MG63 (cell line): ENCODE measurements around the gene NAV2. TPM values are rescaled to one million over a fixed set of nuclear protein-coding genes. Genes with fewer than 3 reads are reported as not detected.

Experiments used
- DNase-seq: peaks from one replicate; pipeline ENCODE4 v3.0.0-alpha.2; 2020
- H3K27me3 ChIP-seq: fragments of 250-450 bp; sonication (Bioruptor Pico); 2 replicates; pipeline ENCODE4 v1.5.1; 2020; ENCODE audit warnings: mild to moderate bottlenecking, moderate library complexity
- H3K36me3 ChIP-seq: fragments of 250-450 bp; sonication (Bioruptor Pico); 2 replicates; pipeline ENCODE4 v1.5.1; 2020; ENCODE audit warnings: mild to moderate bottlenecking, moderate library complexity
- H3K4me3 ChIP-seq: fragments of 250-450 bp; sonication (Bioruptor Pico); 2 replicates; pipeline ENCODE4 v1.5.1; 2020; ENCODE audit warnings: mild to moderate bottlenecking, moderate library complexity
- H3K9me3 ChIP-seq: fragments of 250-450 bp; sonication (Bioruptor Pico); 2 replicates; pipeline ENCODE4 v1.5.1; 2020; ENCODE audit warnings: mild to moderate bottlenecking, moderate library complexity
- total RNA-seq: library from RNA; depleted of rRNA; stranded (reverse); fragments of >200 nt; shearing (Covaris generic); gene quantifications from 2 replicates; pipeline ENCODE4 v1.2.3, GENCODE V29; 2014; ENCODE audit warnings: low replicate concordance

NAV2 gene
- total RNA-seq, 1 experiment from 2014 or later = 3.7 TPM

DNA sequence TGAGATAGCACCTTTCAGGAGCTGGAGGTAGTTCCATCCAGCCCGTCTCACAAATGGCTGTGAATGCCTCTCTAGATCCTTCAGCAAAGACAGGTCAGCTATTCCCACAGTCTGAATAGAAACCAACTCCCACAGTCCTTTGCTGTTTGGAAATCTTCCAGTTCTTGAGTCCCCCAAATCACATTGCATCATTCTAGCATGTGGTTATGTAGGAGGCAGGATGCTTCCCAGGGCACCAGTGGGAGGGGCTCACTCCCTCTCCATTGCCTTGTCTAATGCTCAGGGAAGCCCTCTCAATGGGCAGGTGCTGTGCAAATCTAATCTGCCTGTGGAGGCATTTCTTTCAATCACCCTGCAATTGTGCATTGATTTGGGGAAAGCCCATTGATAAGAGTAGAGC, 14.6 kb downstream of the NAV2 start:
- no peak overlapping the region for H3K4me3 ChIP-seq
- H3K27me3 ChIP-seq = no peaks in the 10 kb centered on the region
- peaks cover 86% of the 10 kb centered on the region for H3K36me3 ChIP-seq
- DNase-seq = no peak
- H3K9me3 ChIP-seq = no peaks in the 10 kb centered on the region

DNA sequence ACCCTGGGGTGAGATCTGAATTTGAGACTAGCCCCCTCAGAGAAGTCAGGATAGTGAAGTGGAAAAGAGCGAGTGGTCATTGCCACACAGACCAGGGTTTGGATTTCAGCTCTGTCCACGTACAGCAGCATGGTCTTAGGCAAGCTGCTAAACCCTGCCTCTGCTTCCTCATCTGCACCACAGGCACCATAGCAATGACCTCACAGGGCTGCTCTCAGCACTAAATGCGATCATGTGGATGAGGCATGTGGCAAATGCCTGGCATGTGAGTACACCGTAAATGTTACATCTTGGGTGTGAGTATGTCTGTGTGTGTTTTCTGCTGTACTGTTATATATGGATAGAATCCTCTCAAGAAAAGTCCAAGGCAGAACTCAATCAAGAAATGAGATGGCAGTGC, 15.8 kb downstream of the NAV2 start:
- peak; percentile 28 for DNase-seq
- no peak overlapping the region for H3K4me3 ChIP-seq
- H3K9me3 ChIP-seq = no peaks in the 10 kb centered on the region
- H3K36me3 ChIP-seq = peaks cover 78% of the 10 kb centered on the region
- H3K27me3 ChIP-seq = no peaks in the 10 kb centered on the region

DNA sequence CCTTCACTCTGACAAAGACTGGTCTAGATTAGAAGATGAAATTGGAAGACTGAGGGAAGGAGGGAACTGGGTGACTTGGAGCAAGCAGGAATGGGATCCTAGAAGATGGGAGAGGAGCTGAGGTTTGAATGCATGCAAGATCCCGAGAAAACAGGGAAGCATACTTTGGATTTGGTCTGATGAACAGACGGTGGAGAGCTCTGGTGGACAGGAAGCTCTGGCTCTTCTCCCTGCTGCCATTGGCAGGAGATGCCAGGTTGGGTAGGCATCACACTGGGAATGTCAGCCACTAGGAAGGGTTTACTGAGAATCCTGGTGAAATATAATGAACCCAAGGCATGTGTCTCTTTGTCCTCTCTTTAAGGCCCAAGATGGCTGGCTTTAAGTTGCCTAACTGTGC, 16.5 kb downstream of the NAV2 start:
- H3K4me3 ChIP-seq = no peak overlapping the region
- H3K27me3 ChIP-seq = no peaks in the 10 kb centered on the region
- no peak for DNase-seq
- peaks cover 73% of the 10 kb centered on the region for H3K36me3 ChIP-seq
- no peaks in the 10 kb centered on the region for H3K9me3 ChIP-seq

DNA sequence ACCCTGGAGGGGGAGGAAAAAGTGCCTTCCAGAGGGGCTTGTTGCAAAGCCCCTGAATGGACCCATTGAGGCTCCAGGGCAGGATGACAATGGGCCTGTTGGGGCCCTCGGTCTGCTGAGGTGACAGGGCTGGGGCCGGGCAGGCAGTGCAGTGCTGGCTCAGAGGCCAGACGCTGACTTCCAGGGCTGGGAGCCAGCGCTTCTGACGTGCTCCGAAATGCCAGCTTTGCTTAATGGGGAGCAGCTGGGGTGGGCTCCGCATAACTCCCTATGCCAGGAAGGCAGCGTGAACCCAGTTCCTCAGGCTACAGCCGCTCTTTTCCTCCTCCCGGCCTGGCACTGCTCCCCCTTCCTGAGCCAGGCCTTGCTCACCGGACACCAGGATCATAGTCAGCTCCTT, 17.7 kb downstream of the NAV2 start:
- Histone ChIP-seq H3K36me3 (peaks cover 70% of the 10 kb centered on the region), H3K27me3 (no peaks in the 10 kb centered on the region), H3K4me3 (no peak overlapping the region), H3K9me3 (no peaks in the 10 kb centered on the region)
- peak; percentile 36 for DNase-seq

DNA sequence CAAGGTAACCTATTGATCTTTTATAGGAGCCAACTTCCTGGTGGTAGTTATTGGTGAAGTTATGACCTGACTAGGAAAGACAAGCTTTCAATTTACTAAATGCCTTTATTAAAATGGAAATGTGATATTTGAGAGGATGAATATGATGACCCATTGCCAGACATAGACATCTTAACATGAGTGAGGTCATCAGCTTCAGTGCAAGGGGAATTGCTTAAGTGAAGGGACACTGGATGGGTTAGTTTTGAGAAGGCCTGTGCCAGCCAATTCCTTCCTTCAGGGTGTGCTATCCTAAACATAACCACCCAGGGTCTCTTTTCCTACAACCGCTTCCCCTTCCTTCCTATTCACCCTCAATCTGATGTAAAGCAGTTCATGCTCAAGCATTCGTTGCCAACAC, 21.5 kb downstream of the NAV2 start:
- Histone ChIP-seq H3K4me3 (no peak overlapping the region), H3K36me3 (peaks cover 68% of the 10 kb centered on the region), H3K27me3 (no peaks in the 10 kb centered on the region), H3K9me3 (no peaks in the 10 kb centered on the region)
- no peak for DNase-seq

DNA sequence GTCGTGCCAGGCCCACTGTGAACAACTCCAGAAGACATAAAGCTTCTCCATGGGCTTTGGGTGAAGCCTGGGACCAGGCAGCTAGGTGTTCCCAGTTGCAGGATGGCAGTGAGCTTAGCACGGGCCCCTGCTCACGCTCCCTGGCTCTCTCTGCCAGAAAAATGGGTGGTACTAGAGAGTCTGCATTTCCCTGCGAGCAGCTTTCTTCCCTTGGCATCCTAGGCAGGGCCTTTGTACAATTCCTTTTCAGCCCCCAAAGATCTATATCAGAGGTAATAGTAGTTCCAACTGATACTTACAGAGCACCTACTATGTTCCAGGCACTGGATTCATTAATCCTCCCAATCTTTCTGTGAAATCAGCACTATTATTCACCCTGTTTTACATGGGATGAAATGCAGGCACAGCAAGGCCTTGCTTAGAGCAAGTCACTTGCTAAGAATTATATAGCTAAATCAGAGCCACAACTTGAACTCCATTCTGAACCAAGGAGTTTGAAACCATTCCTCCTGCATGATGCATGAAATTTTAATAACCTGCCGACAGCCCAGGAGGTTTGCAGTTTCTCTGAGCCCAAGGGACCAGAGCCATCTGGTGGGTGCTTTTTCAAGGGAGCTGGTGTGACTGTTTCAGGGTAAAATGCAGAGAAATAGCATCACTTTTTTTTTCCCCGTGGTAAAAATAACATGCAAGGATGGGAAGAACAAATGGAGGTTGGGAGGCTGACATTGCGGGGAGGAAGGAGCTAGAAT, 22.7 kb downstream of the NAV2 start:
- Histone ChIP-seq H3K9me3 (no peaks in the 10 kb centered on the region), H3K4me3 (no peak overlapping the region), H3K36me3 (peaks cover 61% of the 10 kb centered on the region), H3K27me3 (no peaks in the 10 kb centered on the region)
- no peak for DNase-seq

DNA sequence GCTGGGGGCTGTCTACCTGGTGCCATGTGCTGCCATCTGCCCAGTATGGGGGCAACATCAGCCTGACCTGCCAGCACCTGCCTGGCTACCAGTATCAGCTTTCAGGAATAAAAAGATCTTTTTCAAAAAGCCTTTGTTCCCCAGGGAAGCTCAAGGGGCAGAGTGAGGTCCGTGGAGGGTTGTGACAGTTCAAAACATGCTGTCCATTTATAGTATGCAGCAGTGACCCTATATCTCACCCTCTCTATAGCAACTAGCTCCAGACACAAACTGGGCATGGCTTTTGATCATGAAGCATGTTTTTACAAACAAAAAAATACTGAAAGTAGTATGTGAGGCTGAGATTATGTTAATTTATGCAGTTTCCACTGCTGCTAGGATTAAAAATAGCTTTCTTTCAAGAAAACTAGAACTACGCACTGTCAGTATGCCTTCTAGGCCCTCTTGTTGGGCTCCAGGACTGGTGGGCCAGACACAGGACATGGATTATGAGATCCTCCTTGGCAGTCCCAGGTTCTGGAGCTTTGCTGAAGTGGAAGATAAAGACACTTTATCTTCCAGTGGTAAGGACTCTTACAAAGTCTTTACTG, 23.4 kb downstream of the NAV2 start:
- Histone ChIP-seq H3K27me3 (no peaks in the 10 kb centered on the region), H3K4me3 (no peak overlapping the region), H3K36me3 (peaks cover 64% of the 10 kb centered on the region), H3K9me3 (no peaks in the 10 kb centered on the region)
- no peak for DNase-seq

DNA sequence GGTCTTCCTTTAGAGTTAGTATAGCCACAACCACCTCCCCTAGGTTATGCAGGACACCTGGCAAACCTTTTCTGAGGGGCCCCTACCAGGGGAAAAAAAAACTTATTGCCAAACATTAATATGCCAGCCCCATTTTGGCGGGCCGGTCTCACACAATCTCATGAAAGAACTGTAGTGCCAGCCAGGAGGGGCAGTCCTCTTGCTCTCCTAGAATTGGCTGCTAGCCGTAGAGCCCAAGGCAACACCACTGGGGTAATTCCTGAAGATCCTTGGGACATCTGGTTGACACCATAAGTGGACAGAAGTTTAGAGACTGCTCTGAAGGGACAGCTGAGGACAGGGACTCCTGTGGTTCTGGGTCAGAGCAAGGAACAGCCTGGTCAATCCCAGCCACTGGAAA, 24.2 kb downstream of the NAV2 start:
- Histone ChIP-seq H3K27me3 (no peaks in the 10 kb centered on the region), H3K9me3 (no peaks in the 10 kb centered on the region), H3K36me3 (peaks cover 60% of the 10 kb centered on the region), H3K4me3 (no peak overlapping the region)
- no peak for DNase-seq

DNA sequence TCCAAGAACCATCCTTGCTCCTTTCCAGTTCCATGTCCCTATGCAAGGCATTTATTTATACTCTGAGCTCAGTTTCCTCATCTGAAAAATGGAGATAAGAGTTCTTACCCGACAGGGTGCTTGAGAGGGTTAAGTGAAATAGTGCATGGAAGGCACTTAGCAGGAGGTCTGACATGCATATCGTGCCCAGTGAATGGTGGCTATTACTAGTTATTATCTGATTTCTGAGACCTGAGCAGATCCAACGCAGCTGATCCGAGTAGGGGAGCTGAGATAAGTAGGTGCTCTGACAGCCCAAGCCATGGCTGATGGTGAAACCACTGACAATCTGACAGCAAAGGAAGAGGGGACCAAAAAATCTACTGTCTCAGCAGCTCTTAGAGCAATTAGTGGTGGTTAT, 24.9 kb downstream of the NAV2 start:
- DNase-seq = no peak
- no peaks in the 10 kb centered on the region for H3K9me3 ChIP-seq
- no peak overlapping the region for H3K4me3 ChIP-seq
- H3K27me3 ChIP-seq = no peaks in the 10 kb centered on the region
- peaks cover 62% of the 10 kb centered on the region for H3K36me3 ChIP-seq

DNA sequence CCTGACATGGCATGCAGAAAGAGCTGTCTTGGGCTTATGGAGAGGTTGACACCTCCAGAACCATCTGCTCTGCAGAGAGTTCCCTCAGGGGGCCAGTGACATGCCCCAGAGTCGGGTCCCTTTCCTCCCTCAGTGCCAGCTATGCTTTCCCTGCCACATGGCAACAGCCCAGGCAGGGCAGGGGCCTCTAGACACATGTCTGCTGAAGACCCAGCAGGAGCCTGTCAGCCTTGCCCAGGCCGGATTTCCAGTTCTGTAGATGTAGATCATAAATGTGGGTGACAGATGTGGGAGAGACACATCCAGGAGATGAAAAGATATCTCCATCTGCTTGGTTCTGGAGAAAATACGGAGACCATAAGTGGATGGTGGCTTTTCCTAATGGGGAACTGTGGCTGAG, 25.5 kb downstream of the NAV2 start:
- peaks cover 65% of the 10 kb centered on the region for H3K36me3 ChIP-seq

DNA sequence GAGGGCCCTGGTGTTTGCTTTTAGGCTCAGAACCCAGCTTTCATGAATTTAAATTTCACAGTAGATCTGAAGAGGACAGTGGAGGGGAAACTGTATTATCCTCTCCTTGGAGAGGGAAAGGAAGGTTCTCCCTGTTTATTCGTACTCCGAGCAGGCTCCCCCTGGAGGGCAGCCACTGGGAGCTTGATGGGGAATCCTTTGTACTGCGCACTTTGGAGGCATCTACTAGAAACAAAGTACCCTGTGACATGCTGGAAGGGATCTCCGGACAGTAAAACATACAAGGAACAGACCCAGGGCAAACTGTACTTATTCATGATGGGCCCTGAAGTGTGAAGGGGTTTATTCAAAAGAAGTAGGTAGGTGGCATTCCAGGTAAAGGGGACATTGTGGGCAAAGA, 27.2 kb downstream of the NAV2 start:
- Histone ChIP-seq H3K4me3 (no peak overlapping the region), H3K9me3 (no peaks in the 10 kb centered on the region), H3K27me3 (no peaks in the 10 kb centered on the region), H3K36me3 (peaks cover 73% of the 10 kb centered on the region)
- no peak for DNase-seq

More for the DNA sequence above, 25.5 kb downstream of the NAV2 start:
- DNase-seq = no peak
- no peaks in the 10 kb centered on the region for H3K9me3 ChIP-seq
- no peak overlapping the region for H3K4me3 ChIP-seq
- H3K27me3 ChIP-seq = no peaks in the 10 kb centered on the region

DNA sequence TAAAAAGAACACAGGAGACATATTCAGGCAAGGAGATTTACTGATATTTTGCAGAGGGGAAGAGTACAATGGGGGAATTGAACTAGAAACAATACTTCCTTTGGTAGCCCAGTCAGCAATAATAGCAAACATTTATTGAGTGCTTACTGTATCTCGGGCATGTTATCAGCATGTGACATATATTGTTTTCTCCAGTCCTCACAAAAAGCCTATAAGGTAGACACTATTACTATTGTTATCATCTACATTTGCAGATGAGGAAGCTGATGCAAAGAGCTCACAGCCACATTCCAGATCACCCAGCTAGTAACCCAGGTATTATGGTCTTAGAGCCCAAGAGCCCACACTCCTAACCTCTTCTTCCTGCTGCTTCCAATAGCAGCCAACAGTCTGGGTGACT, 27.9 kb downstream of the NAV2 start:
- DNase-seq = no peak
- H3K27me3 ChIP-seq = no peaks in the 10 kb centered on the region
- H3K4me3 ChIP-seq = no peak overlapping the region
- no peaks in the 10 kb centered on the region for H3K9me3 ChIP-seq
- peaks cover 74% of the 10 kb centered on the region for H3K36me3 ChIP-seq

DNA sequence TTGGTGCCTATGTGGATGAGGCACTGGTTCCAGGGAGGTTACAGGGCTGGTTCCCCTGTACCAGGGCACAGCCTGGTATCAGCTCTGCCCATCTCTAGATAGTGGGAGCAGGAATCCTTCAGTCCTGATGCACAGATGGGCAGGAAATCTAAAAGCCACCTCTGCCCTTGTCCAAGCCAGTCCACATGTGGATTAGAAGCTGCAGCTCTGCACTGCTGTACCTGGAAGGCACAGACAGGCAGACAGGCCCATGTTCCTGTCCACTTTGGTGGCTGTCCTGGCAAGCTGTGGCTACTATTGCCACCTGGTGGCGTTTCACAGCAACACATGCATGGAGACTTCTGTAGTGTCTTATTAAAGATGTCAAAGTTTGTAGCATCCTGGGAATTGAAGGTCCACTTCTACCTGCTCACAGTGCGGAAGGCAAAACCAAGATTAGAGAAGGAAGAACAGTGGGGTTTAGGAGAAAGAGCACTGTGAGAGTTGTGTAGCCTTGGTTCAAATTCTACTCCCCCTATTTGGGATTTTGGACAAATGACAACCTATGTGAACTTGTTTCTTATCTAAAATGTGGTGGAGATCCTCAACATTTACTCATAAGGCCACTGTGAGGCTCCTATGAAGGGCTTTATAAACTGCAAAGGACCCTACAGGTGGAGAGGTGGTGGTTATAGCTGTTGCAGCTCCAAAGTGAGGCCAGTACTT, 30.1 kb downstream of the NAV2 start:
- H3K36me3 ChIP-seq = peaks cover 69% of the 10 kb centered on the region
- no peaks in the 10 kb centered on the region for H3K9me3 ChIP-seq
- no peak for DNase-seq
- H3K4me3 ChIP-seq = no peak overlapping the region
- H3K27me3 ChIP-seq = no peaks in the 10 kb centered on the region

DNA sequence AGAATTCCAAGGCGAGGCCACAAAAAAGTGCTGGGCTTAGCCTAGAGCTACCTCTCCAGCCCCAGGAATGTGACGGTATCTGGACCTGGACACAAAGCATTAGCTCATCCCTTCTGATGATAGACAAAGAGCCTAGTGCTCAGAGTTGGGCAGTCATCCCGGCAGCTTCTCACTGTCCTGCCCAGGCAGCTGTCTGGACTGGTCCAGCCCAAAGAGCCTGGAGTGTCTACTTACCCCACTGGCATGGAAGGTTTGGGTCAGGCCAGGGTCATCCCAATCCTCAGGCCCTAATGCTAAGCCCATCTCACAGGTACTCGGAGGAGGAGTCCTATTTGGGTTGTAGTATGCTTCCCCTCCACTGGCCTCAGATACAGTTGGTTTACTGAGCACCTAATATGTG, 31.0 kb downstream of the NAV2 start:
- Histone ChIP-seq H3K36me3 (peaks cover 68% of the 10 kb centered on the region), H3K9me3 (no peaks in the 10 kb centered on the region), H3K27me3 (no peaks in the 10 kb centered on the region), H3K4me3 (no peak overlapping the region)
- DNase-seq = no peak

DNA sequence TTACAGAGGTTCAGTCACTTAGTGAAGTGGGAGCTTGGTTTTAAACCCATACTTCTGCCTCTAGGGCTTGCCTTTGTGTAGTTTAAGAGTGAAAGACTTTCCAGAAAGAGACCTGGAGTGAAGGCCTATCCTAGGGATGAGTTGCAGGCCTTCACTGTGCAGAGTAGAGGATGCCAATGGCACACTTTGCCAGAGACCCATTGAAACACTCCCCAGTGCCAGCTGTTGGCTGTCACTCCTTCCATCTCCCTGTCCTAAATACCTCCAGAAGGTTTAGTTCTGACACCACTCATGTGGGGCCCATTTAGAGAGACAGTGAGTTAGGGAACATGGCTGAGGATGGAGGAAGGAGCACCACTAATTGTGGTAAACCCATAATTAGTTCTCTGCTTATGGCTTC, 31.5 kb downstream of the NAV2 start:
- Histone ChIP-seq H3K36me3 (peaks cover 66% of the 10 kb centered on the region), H3K4me3 (no peak overlapping the region), H3K9me3 (no peaks in the 10 kb centered on the region), H3K27me3 (no peaks in the 10 kb centered on the region)
- DNase-seq = no peak

DNA sequence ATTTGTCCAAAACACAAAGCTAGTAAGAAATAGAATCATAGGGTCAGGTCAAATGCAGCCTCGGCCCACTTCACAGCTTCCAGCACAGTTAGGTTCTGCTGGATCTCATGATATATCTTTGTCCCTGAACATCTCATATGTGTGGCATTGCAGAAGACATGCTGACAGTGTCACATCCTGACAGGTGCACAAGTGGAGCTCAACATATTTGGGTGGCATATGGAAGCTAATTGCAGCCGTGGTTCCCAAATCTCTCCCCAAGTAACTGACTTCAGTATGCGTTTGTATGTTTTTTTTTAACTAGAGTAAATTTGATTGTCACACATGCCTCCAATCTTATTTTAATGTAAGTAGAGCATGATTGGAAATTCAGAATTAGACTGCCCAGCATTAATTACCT, 33.4 kb downstream of the NAV2 start:
- Histone ChIP-seq H3K36me3 (peaks cover 77% of the 10 kb centered on the region), H3K9me3 (no peaks in the 10 kb centered on the region), H3K4me3 (no peak overlapping the region), H3K27me3 (no peaks in the 10 kb centered on the region)
- no peak for DNase-seq

DNA sequence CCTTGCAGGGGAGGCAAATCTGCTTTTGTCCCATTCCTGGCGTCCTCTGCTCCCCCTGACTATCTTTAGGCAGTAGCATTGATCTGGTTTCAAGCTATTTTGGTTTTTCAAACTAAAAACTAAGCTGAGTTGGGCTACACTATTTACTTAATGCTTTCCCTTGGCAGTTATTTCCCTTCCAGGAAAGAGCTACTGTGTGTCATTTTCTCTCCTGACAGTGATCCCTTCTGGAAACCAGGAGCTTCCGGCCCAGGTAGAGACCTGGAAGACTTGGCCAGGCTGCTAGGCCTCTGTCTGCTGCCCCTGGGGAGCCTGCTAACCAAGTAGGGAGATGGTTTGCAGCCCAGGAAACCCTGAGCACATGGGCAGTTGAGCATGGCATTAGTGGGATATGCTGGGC, 35.0 kb downstream of the NAV2 start:
- DNase-seq = no peak

DNA sequence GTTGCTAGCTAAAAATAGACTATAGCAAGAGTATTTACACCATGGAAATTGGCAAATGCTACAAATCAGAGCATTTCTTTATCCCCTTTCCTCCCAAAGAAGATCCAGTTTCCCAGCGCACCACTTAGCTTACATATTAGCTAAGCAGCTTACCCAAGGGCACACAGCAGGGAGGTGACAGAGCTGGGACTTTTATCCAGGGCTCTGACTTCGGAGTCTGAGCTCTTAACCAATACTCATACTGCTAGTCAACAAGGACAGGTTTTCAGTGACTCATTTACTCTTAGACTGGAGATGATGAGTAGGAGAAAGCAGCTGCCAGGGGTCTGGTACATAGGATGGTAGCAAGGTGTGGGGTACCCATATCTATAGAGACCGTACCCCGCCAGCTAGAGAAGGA, 38.4 kb downstream of the NAV2 start:
- H3K27me3 ChIP-seq = no peaks in the 10 kb centered on the region
- no peak for DNase-seq
- H3K36me3 ChIP-seq = peaks cover 84% of the 10 kb centered on the region
- H3K4me3 ChIP-seq = no peak overlapping the region
- H3K9me3 ChIP-seq = no peaks in the 10 kb centered on the region

More for the DNA sequence above, 35.0 kb downstream of the NAV2 start:
- no peaks in the 10 kb centered on the region for H3K27me3 ChIP-seq
- no peak overlapping the region for H3K4me3 ChIP-seq
- no peaks in the 10 kb centered on the region for H3K9me3 ChIP-seq
- H3K36me3 ChIP-seq = peaks cover 81% of the 10 kb centered on the region
